GM12878 (cell line): ENCODE data around the gene OTUD5. TPM values are rescaled to one million over a fixed set of nuclear protein-coding genes. Genes with fewer than 3 reads are reported as not detected.

Experiments used
- BCLAF1 ChIP-seq: fragments of 450-650 bp; IDR thresholded peaks from 2 replicates; pipeline ENCODE4 v1.6.1; 2017; ENCODE audit warnings: antibody characterized with exemption, mild to moderate bottlenecking, moderate library complexity
- ETV6 ChIP-seq, 2 experiments: fragments of 450-650 bp in 1 of 2; IDR thresholded peaks in 1 of 2; conservative IDR thresholded peaks in 1 of 2; 2 replicates each; pipeline ENCODE4 v1.6.1; 2014; ENCODE audit warnings: antibody characterized with exemption in 1 of 2, borderline replicate concordance in 1 of 2, low read depth in 1 of 2, mild to moderate bottlenecking in 1 of 2, moderate library complexity in 1 of 2
- FOS ChIP-seq: IDR thresholded peaks from 3 replicates; pipeline ENCODE4 v1.6.1; 2011; ENCODE audit warnings: borderline replicate concordance; ENCODE audit not compliant: insufficient read length; ENCODE audit errors: extremely low read depth
- GABPA ChIP-seq: IDR thresholded peaks from 2 replicates; pipeline ENCODE4 v1.6.1; 2014; ENCODE audit warnings: antibody characterized with exemption, low read depth, mild to moderate bottlenecking, inconsistent platforms
- IRF3 ChIP-seq: fragments of 450-650 bp; IDR thresholded peaks from 2 replicates; pipeline ENCODE4 v1.6.1; 2014; ENCODE audit warnings: mild to moderate bottlenecking
- KLF5 ChIP-seq: fragments of 450-650 bp; IDR thresholded peaks from 2 replicates; pipeline ENCODE4 v1.6.1; 2014; ENCODE audit warnings: mild to moderate bottlenecking; ENCODE audit not compliant: partially characterized antibody
- NRF1 ChIP-seq: conservative IDR thresholded peaks from 2 replicates; pipeline ENCODE4 v1.6.1; 2011; ENCODE audit warnings: mild to moderate bottlenecking, low read depth, low read length, improper control_type of control experiment
- PBX3 ChIP-seq: IDR thresholded peaks from 2 replicates; pipeline ENCODE4 v1.6.1; 2011; ENCODE audit warnings: mild to moderate bottlenecking, low read depth, low read length, moderate library complexity; ENCODE audit not compliant: insufficient replicate concordance
- SREBF1 ChIP-seq: IDR thresholded peaks from 2 replicates; pipeline ENCODE4 v1.6.1; 2012; ENCODE audit warnings: mild to moderate bottlenecking, low read length
- TAF1 ChIP-seq: IDR thresholded peaks from 2 replicates; pipeline ENCODE4 v1.6.1; 2011; ENCODE audit warnings: mild to moderate bottlenecking, low read depth, low read length, borderline replicate concordance
- TARDBP ChIP-seq: IDR thresholded peaks from 2 replicates; pipeline ENCODE4 v1.6.1; 2016; ENCODE audit warnings: borderline replicate concordance
- YBX1 ChIP-seq: fragments of 450-650 bp; IDR thresholded peaks from 2 replicates; pipeline ENCODE4 v1.6.1; 2016; ENCODE audit warnings: antibody characterized with exemption
- polyA plus RNA-seq, 11 experiments: library from polyadenylated mRNA; depleted of rRNA in 4 of 11; unstranded in 6 of 11; stranded (reverse) in 5 of 11; fragments of >200 nt; fragmentation: Nextera tagmentation in 4 of 11; fragmentation: Illumina TruSeq in 1 of 11; extraction: Ambion mirVana in 4 of 11; extraction: Trizol in 1 of 11; gene quantifications; 1 replicate in 1 of 11; 2 replicates in 10 of 11; pipeline versions ENCODE4 v1.2.1 to v1.2.3, GENCODE V29; 2011 to 2016; ENCODE audit warnings: inconsistent platforms in 2 of 11, missing spikeins in 2 of 11, low read depth in 1 of 11
- total RNA-seq, 4 experiments: library from RNA; depleted of rRNA in 3 of 4; stranded (reverse); fragments of >200 nt in 3 of 4; fragmentation: Illumina TruSeq in 1 of 4; extraction: Trizol in 1 of 4; gene quantifications; 2 replicates each; pipeline versions ENCODE4 v1.2.1 to v1.2.3, GENCODE V29; 2013 to 2021
- TF ChIP-seq, protein P1 (sequence below): fragments of 450-650 bp; IDR thresholded peaks from 2 replicates; pipeline ENCODE4 v1.6.1; 2016; ENCODE audit warnings: mild to moderate bottlenecking
- TF ChIP-seq, protein P2 (sequence below): fragments of 450-650 bp; formaldehyde crosslinking; IDR thresholded peaks from 2 replicates; pipeline ENCODE4 v1.4.0; 2020; ENCODE audit warnings: mild to moderate bottlenecking, moderate library complexity
- TF ChIP-seq, protein P3 (sequence below): IDR thresholded peaks from 2 replicates; pipeline ENCODE4 v1.6.1; 2012; ENCODE audit warnings: low read length, inconsistent platforms

OTUD5 gene
- total and polyA plus RNA-seq, 10 of the 15 experiments (the other 5 are each of a cell fraction or from before 2014, with no cell fraction given): 2.0 to 50.3 (median 22.7) TPM

DNA sequence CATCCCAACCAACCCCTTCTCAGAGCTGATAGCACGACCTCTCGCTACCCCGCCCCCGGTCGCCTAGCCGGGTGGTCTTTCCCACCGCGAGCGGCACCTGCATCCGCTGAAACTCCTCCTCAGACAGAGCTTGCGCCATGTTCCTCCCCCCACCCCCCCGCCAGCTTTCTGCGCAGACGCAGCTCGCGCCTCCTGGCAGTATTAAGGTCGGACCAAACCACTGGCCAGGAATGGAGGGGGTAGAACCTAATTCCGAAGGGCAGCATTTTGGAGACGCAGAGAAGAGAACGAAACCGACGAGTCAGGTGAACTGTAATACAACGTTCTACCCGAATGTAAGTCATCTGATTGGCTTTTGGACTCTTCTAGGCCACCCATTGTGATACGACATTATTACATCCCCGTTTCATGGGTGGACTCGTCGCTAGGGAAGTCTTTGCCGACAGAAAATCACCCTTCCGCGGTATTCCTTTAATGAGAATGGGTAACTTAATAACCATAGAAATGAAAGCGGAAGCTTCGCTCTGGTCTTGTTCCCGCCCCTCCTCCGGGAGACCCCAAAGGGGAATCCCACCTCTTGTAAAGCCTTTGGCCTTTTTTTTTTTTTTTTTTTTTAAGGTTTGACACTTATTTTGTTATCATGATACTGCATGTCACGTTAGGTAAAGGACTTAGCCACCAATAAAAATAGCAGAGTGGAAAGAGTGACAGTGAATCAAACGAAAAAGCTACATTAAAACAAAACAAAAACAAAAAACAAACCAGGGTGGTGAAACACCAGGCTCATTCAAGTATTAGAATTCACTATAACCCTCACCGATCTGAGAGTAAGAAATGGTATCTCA lies 44.9 kb upstream of the OTUD5 start, which contains the start of gene GRIPAP1 (continued):
- no peak for TF ChIP-seq PBX3
- no peak for TF ChIP-seq GABPA
- no peak for TF ChIP-seq ETV6 (conservative IDR thresholded peaks at IDR 0.05 in 1 of 2, IDR thresholded peaks at IDR 0.05 in 1 of 2; ENCODE audit: borderline replicate concordance in 1 of 2, low read depth in 1 of 2)
- TF ChIP-seq, protein P1, sequence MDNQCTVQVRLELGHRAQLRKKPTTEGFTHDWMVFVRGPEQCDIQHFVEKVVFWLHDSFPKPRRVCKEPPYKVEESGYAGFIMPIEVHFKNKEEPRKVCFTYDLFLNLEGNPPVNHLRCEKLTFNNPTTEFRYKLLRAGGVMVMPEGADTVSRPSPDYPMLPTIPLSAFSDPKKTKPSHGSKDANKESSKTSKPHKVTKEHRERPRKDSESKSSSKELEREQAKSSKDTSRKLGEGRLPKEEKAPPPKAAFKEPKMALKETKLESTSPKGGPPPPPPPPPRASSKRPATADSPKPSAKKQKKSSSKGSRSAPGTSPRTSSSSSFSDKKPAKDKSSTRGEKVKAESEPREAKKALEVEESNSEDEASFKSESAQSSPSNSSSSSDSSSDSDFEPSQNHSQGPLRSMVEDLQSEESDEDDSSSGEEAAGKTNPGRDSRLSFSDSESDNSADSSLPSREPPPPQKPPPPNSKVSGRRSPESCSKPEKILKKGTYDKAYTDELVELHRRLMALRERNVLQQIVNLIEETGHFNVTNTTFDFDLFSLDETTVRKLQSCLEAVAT: 0 out of 2 replicates have a peak, but pooled peaks have one; percentile 3
- TF ChIP-seq KLF5: peak; percentile 98
- no peak for TF ChIP-seq IRF3
- no peak for TF ChIP-seq YBX1
- peak; percentile 51 for TF ChIP-seq NRF1
- TF ChIP-seq, protein P2, sequence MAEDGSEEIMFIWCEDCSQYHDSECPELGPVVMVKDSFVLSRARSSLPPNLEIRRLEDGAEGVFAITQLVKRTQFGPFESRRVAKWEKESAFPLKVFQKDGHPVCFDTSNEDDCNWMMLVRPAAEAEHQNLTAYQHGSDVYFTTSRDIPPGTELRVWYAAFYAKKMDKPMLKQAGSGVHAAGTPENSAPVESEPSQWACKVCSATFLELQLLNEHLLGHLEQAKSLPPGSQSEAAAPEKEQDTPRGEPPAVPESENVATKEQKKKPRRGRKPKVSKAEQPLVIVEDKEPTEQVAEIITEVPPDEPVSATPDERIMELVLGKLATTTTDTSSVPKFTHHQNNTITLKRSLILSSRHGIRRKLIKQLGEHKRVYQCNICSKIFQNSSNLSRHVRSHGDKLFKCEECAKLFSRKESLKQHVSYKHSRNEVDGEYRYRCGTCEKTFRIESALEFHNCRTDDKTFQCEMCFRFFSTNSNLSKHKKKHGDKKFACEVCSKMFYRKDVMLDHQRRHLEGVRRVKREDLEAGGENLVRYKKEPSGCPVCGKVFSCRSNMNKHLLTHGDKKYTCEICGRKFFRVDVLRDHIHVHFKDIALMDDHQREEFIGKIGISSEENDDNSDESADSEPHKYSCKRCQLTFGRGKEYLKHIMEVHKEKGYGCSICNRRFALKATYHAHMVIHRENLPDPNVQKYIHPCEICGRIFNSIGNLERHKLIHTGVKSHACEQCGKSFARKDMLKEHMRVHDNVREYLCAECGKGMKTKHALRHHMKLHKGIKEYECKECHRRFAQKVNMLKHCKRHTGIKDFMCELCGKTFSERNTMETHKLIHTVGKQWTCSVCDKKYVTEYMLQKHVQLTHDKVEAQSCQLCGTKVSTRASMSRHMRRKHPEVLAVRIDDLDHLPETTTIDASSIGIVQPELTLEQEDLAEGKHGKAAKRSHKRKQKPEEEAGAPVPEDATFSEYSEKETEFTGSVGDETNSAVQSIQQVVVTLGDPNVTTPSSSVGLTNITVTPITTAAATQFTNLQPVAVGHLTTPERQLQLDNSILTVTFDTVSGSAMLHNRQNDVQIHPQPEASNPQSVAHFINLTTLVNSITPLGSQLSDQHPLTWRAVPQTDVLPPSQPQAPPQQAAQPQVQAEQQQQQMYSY (CRISPR knock-in tag): no peak
- TF ChIP-seq, protein P3, sequence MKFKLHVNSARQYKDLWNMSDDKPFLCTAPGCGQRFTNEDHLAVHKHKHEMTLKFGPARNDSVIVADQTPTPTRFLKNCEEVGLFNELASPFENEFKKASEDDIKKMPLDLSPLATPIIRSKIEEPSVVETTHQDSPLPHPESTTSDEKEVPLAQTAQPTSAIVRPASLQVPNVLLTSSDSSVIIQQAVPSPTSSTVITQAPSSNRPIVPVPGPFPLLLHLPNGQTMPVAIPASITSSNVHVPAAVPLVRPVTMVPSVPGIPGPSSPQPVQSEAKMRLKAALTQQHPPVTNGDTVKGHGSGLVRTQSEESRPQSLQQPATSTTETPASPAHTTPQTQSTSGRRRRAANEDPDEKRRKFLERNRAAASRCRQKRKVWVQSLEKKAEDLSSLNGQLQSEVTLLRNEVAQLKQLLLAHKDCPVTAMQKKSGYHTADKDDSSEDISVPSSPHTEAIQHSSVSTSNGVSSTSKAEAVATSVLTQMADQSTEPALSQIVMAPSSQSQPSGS: no peak
- peak; percentile 81 for TF ChIP-seq SREBF1
- peak; percentile 91 for TF ChIP-seq BCLAF1
- no peak for TF ChIP-seq FOS
- no peak for TF ChIP-seq TARDBP
- peak; percentile 99 for TF ChIP-seq TAF1
